Esophagus squamous epithelium (tissue), 5 donors: ENCODE data around the gene RCOR3. TPM values are rescaled to one million over a fixed set of nuclear protein-coding genes. Genes with fewer than 3 reads are reported as not detected.
"Not testable (repeated sequence)": the region's sequence is repeated elsewhere in the genome, so short reads cannot be mapped to it uniquely, and the experiment has no call there.

Source experiments
- DNase-seq: peaks from one replicate; lab custom pipeline; 2025; lab: John Stamatoyannopoulos, UW
- H3K27ac ChIP-seq, 4 donors: fragments of 200-600 bp; sonication (generic); one replicate each; pipeline ENCODE4 v1.5.1; 2016 to 2019; ENCODE audit warnings: mild to moderate bottlenecking in 1 of 4
- H3K27me3 ChIP-seq, 4 donors: fragments of 200-600 bp; sonication (generic); 1 replicate in 3 of 4; 2 replicates in 1 of 4; pipeline versions ENCODE4 v1.5.1 to v1.6.0; 2017 to 2021; ENCODE audit warnings: antibody characterized with exemption in 1 of 4
- H3K36me3 ChIP-seq, 3 donors: fragments of 200-600 bp; sonication (generic); one replicate each; pipeline ENCODE4 v1.5.1; 2016 to 2019
- H3K4me1 ChIP-seq, 3 donors: fragments of 200-600 bp; sonication (generic); one replicate each; pipeline ENCODE4 v1.5.1; 2017 to 2019
- H3K4me3 ChIP-seq, 4 donors: fragments of 200-600 bp; sonication (generic); 1 replicate in 3 of 4; 2 replicates in 1 of 4; pipeline ENCODE4 v1.5.1; 2016 to 2019; ENCODE audit warnings: mild to moderate bottlenecking in 2 of 4, moderate library complexity in 1 of 4
- H3K9me3 ChIP-seq, 3 donors: fragments of 200-600 bp; sonication (generic); one replicate each; pipeline ENCODE4 v1.5.1; 2016 to 2019
- CTCF ChIP-seq, 6 experiments: fragments of 450-650 bp in 4 of 6; fragments of 200-600 bp in 2 of 6; sonication (generic) in 2 of 6; IDR thresholded peaks; one replicate each; pipeline ENCODE4 v1.5.1; 2016 to 2019; ENCODE audit warnings: antibody characterized with exemption in 6 of 6, mild to moderate bottlenecking in 4 of 6, moderate library complexity in 4 of 6
- POLR2A ChIP-seq, 4 donors: fragments of 450-650 bp; IDR thresholded peaks; one replicate each; pipeline ENCODE4 v1.6.1; 2017; ENCODE audit warnings: antibody characterized with exemption in 4 of 4, mild to moderate bottlenecking in 4 of 4, moderate library complexity in 3 of 4
- WGBS, 2 donors: methylation state at CpG; one replicate each; pipeline ENCODE4 v1.1.5; 2018; 5-methylcytosine and 5-hydroxymethylcytosine counted together
- intact Hi-C: fragments of 100-400 bp; cut with DNase I; formaldehyde crosslinking; loops from one replicate; pipeline ENCODE4 v1.15.0; 2022
- total RNA-seq, 4 donors: library from RNA; depleted of rRNA; stranded (reverse); fragments of >200 nt; gene quantifications; one replicate each; pipeline ENCODE4 v1.1.0, GENCODE V29; 2016
- donor health status: DM: yes; HTN: yes; CAD: no.

The RCOR3 gene
- total RNA-seq, 4 donors from 2014 or later: 10.8 to 37.8 (median 18.9) TPM

- no peaks in the 10 kb centered on the region for H3K27me3 ChIP-seq
- intact Hi-C loops: no loop called here
- no peak for DNase-seq
- TF ChIP-seq POLR2A (IDR thresholded peaks at IDR 0.05) (no peak), CTCF (IDR thresholded peaks at IDR 0.05) (no peak)
- no peaks in the 10 kb centered on the region for H3K4me1 ChIP-seq
- H3K36me3 ChIP-seq: peaks cover 0 to 33% (median 6%) of the 10 kb centered on the region in 3 donors
- no peak overlapping the region for H3K4me3 ChIP-seq
- H3K27ac ChIP-seq: no peak overlapping the region
- H3K9me3 ChIP-seq: no peaks in the 10 kb centered on the region
Measured at GRCh38 chr1:211318576-211319280, 59.6 kb downstream of the RCOR3 start.

GRCh38 chr1:211319892-211320291, 60.7 kb downstream of the RCOR3 start:
- Histone ChIP-seq H3K27me3 (no peaks in the 10 kb centered on the region), H3K27ac (no peak overlapping the region), H3K9me3 (no peaks in the 10 kb centered on the region), H3K4me1 (no peaks in the 10 kb centered on the region), H3K36me3 (peaks cover 0 to 21% (median 0%) of the 10 kb centered on the region in 3 donors), H3K4me3 (no peak overlapping the region)
- DNase-seq: no peak
- intact Hi-C loops: loop anchor here (10.0 kb wide), 2 partner anchors 155 to 335 kb away; no protein-coding TSS in a partner anchor
- TF ChIP-seq CTCF (IDR thresholded peaks at IDR 0.05) (no peak), POLR2A (IDR thresholded peaks at IDR 0.05) (no peak)

- DNase-seq: no peak
- no peak for TF ChIP-seq POLR2A (IDR thresholded peaks at IDR 0.05)
- TF ChIP-seq CTCF (IDR thresholded peaks at IDR 0.05): no peak
- peaks cover 0 to 11% (median 0%) of the 10 kb centered on the region in 3 donors for H3K36me3 ChIP-seq
- H3K4me3 ChIP-seq: no peak overlapping the region
- intact Hi-C loops: loop anchor here (10.0 kb wide), 2 partner anchors 154 to 334 kb away; no protein-coding TSS in a partner anchor
- 41 to 61% methylated on average over 4 of the region's 4 CpGs for WGBS, 2 donors
- H3K4me1 ChIP-seq: peaks cover 0 to 4% (median 0%) of the 10 kb centered on the region in 3 donors
- H3K9me3 ChIP-seq: no peaks in the 10 kb centered on the region
- H3K27me3 ChIP-seq: no peaks in the 10 kb centered on the region
- no peak overlapping the region for H3K27ac ChIP-seq
Measured at GRCh38 chr1:211320980-211321379, 61.8 kb downstream of the RCOR3 start.

- not testable (repeated sequence) for H3K36me3 ChIP-seq, H3K4me3 ChIP-seq, H3K27me3 ChIP-seq, H3K9me3 ChIP-seq, DNase-seq, H3K27ac ChIP-seq
- intact Hi-C loops: loop anchor here (10.0 kb wide), 2 partner anchors 153 to 333 kb away; no protein-coding TSS in a partner anchor
- H3K4me1 ChIP-seq: peaks cover 0 to 10% (median 0%) of the 10 kb centered on the region in 3 donors
- 89 to 97% methylated on average over 7 of the region's 7 CpGs for WGBS, 2 donors
Measured at GRCh38 chr1:211321646-211322045, 62.5 kb downstream of the RCOR3 start.

- H3K4me3 ChIP-seq: no peak overlapping the region
- H3K36me3 ChIP-seq: no peaks in the 10 kb centered on the region
- 22 to 35% methylated on average over 6 to 9 of the region's 9 CpGs for WGBS, 2 donors
- peaks cover 0 to 22% (median 3%) of the 10 kb centered on the region in 3 donors for H3K4me1 ChIP-seq
- intact Hi-C loops: loop anchor here (10.0 kb wide), 2 partner anchors 151 to 331 kb away; no protein-coding TSS in a partner anchor
- H3K27ac ChIP-seq: no peak overlapping the region
- H3K27me3 ChIP-seq: no peaks in the 10 kb centered on the region
- H3K9me3 ChIP-seq: no peaks in the 10 kb centered on the region
- no peak for DNase-seq
- TF ChIP-seq POLR2A (IDR thresholded peaks at IDR 0.05): no peak
- TF ChIP-seq CTCF (IDR thresholded peaks at IDR 0.05): peak; percentile 67 to 85 (median 80)
Measured at GRCh38 chr1:211323156-211324063, 64.2 kb downstream of the RCOR3 start.
